NCI-H82 treated with DMSO at 0.1 percent for 48 hours (cell line): ENCODE measurements around the gene HERC3.

Source experiments
- DNase-seq: peaks from one replicate; lab custom pipeline; 2025; ENCODE audit not compliant: unreplicated experiment; lab: John Stamatoyannopoulos, UW

The HERC3 gene

DNA sequence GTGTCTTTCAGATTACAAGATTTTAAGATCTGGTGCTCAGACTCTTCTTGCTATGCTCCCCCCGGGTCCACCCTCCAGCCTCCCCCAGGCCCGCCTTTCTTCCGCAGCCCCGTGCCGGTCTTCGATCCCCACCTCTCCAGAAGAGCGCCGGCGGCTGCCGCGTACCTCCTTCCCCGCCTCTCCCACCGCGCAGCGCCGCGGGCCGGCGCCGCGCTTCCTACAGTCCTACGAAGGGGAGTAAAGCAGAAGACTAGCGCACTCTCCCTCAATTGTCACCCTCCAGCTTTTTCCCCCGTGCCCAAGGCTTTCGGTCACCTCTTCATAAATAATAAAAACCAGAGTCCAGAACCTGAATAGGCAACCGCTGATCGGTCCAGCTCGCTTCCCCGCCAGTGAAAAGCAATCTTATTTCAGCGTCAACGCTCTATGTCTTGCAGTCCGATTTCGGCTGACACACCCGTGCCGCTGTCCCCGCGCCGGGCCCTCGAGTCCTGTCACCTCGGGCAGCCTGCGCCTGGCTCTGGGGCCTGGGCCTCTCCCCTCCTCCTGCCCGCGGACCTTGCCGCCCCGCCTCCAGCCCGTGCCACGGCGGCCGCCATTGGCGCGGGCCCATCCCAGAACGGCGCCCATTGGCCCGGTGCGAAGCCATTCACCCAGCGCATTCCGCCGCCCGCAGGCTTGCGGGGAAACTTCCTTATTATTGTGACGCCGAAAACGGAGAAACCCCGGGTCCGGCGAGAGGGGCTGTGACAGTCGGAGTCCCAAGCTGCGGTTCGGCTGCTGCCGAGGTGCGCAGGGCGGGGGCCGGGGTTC, at the start of gene HERC3:
Gene HERC3 (plus strand): TSS at position 694 of the 813 bp plus-strand sequence. CDS start 13,344 bp downstream, outside the sequence.
- peak; percentile 10 for DNase-seq

DNA sequence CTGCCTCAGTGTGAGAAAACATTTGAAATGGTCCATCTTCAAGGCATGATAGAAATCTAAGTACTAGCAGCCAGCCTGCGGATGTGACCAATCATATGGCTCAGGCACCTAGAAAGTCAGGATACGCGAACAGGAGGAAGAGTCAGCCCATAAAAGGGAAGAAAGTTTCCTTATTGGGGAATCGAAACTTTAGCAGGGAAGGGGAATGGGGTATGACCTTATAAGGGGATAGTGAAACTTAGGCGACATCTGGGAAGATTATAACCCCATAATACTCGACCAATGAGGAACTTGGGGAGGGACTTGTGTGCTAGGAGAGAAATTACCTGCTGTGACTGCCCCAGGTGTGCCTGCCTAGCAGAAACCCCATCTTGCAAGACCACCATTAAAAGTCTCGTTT, 42.5 kb upstream of the HERC3 start:
- no peak for DNase-seq

DNA sequence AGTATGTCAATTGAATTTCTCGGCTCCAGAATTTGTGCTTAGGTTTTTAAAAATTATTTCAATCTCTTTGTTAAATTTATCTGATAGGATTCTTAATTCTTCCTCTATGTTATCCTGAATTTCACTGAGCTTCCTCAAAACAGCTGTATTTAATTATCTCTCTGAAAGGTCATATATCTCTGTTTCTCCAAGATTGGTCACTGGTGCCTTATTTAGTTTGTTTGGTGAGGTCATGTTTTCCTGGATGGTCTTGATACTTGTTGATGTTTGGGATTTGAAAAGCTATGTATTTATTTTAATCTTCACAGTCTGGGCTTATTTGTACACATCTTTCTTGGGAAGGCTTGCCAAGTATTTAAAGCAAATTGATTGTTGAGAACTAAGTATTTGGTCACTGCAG, 24.7 kb upstream of the HERC3 start:
- DNase-seq: no peak

DNA sequence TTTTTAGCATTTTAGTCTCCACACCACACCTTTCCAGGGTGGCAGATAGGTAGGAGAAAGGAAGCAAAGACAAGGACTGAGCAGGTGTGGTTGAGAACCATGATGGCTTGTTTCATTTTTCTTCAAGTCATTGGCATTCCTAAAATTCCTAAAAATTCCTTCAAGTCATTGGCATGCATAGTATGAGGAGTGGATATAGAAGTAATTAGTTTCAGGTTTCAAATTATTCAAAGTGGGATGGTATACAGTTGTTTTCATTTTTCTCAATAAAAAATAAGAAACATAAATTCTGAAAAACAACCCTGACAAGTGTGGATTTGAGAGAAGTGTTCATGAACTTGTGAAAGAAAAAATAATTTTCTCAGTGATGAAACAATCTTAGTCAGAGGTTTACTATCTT, 22.3 kb upstream of the HERC3 start:
- no peak for DNase-seq

DNA sequence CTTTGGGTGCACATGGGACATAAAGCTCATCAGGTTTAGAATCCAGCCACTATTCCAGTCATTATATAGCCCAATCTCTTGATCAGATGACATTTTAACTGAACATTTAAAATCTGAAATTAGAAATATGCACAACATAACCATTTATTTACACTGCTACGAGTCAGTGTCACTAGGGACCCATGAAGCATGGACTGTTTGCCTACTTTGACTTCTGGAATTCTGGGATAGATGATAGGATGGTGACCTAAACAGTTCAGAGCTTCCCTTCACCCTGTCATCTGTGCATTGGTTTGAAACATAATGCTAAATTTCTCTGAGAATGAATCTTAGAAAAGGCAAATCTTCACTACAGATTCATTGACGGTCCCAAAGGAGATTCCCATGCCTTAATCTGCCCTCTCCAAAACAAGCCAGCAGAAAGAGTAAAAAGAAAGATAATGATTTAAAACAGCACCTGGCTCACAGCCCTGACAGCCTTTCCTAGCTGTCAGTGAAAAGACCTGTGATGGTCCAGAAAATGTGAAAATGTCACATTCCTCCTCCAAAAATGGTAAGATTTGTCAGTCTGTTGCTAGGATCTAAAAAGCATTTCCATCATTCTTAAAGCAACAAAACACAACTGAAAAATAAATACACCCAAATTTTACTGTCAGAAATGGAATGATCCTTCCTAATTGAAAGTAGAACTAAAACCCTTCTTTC, 18.9 kb upstream of the HERC3 start:
- no peak for DNase-seq

DNA sequence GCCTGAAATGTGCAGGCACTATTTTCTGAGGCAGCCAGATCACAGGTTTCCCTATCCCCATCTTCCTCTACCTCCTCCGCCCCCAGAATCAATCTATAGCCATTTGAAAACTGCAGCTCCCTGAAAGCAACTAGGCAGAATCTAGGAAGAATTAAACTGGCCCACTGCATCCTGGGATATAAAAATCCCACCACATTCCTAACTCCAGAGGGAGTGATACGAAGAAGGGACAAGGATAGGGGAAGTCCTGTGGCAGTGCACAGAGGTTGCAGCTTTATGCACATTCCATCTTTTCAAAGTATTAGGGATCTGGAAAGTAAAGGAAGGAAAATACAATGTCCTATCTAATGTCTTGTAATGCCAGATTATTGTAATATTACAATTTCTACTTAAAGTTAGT, 18.3 kb upstream of the HERC3 start:
- peak; percentile 1 for DNase-seq

DNA sequence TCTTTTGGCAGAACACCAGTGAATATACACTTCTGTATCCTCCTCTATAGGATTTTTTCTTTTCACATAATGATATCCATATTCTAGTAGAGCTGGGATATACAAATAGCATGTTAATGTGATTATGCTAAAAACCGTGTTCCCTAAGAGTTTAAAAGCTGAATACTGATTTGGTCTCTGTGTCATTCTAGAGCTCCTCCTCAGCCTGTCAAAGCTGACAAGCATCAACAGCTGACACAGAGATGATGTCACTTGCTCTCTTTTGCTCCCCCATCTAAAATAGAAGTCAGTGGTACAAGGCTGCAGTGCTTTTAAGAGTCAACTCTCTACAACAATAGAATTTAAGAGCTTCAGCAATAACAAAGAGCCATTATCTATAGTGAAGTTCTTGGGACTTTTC, 17.1 kb upstream of the HERC3 start:
- DNase-seq: no peak

DNA sequence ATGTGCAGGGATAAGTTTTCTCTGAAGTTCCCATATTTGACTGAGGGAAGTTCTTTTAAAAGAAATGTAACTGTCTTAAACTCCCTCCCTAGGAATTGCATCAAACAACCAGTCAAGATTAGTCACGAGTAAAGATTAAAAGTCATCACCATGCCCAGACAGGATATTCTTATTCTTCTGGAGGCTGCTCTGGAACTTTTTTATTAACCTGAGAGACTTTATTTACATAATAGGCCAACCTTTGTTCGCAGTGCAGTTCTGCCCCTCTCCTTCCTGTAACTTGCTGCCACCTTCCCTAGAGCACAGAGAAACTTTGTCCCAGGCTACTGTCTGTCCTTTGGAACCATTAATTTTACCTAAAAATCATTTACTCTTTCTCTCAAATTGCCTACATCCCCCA, 9.8 kb upstream of the HERC3 start:
- DNase-seq: no peak

DNA sequence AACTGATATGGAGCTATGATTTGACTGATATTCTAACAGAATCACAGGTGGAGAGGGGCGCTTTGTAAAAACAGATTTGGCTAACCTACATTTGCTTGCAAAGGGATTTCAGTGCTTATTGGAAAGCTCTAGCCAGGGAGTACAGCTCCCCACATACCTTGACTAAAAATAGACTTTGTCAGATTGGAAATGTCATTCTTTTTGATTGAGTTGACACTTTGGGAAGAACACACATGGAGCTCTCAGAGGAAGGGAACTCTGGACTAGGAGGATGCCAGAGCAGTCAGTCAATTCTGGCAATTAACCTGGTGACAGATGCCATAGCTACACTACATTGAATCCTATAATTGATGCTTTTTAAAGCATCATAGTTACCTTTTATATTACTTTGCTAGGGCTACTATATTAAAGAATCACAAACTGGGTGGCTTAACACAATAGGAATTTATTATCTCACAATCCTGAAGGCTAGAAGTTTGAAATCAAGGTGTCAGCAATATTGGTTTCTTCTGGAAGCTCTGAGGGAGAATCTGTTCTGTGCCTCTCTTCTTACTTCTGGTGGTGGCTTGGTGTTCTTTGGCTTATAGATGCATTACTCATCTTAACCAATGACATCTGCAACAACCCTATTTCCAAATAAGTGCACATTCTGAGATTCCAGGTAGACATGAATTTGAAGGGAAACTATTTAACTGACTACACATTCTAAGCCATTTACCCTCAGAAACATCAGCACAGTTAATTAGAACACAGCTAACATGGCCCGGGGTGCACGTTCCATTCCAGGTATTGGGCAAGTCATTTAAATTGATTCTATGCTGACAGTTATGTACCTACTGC, 8.4 kb upstream of the HERC3 start:
- no peak for DNase-seq

DNA sequence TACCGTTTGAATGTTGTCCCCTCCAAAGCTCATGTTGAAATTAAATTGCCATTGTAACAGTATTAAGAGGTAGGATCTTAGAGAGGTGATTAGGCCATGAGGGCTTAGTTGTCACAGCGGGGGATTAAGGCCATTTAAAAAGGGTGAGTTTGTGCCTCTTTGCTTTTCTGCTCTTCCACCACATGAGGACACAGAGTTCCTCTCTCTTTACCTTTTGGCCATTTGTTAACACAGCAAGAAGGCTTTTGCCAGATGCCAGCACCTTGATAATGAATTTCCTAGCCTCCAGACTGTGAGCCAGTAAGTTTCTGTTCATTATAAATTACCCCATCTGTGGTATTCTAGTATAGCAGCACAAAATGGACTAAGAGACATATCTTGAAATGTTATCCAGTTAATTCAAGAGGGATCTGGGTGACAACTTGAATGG, 7.8 kb upstream of the HERC3 start:
- peak; percentile 74 for DNase-seq

DNA sequence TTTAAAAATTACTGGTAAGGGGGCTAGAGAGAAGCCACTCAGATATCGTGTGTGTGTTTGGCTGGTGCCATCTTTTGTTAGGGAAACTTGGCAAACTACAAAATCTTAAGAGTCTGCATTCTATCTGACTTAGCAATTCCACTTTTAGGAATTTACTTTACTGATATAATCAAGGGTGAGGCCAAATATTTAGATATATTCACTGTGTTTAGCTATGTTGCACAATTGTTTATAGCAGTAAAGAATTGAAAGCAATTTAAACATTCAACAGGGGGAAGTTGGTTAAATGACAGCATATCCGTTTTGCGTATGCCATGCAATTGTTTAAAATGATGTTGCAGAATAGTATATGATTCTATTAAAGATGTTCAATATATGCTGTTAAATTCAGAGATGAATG, 6.4 kb upstream of the HERC3 start:
- DNase-seq: no peak

DNA sequence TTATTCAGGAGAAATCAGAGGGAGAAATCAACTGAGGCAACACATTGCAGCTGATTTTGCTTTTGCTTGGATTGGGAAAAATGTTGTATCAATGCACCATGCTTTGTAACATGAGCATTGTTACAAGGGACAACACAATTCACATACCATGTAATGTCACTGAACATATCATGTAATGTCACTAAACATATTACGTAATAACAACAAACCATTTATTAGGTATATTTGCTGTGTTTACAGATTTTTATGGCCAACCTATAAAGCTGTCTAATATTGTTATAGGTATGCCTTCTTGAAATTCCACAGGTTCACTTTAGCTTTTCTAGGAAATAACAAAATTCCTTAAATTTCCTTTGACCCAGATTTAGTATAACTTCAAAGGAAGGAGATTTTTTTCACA, 5.0 kb upstream of the HERC3 start:
- no peak for DNase-seq

DNA sequence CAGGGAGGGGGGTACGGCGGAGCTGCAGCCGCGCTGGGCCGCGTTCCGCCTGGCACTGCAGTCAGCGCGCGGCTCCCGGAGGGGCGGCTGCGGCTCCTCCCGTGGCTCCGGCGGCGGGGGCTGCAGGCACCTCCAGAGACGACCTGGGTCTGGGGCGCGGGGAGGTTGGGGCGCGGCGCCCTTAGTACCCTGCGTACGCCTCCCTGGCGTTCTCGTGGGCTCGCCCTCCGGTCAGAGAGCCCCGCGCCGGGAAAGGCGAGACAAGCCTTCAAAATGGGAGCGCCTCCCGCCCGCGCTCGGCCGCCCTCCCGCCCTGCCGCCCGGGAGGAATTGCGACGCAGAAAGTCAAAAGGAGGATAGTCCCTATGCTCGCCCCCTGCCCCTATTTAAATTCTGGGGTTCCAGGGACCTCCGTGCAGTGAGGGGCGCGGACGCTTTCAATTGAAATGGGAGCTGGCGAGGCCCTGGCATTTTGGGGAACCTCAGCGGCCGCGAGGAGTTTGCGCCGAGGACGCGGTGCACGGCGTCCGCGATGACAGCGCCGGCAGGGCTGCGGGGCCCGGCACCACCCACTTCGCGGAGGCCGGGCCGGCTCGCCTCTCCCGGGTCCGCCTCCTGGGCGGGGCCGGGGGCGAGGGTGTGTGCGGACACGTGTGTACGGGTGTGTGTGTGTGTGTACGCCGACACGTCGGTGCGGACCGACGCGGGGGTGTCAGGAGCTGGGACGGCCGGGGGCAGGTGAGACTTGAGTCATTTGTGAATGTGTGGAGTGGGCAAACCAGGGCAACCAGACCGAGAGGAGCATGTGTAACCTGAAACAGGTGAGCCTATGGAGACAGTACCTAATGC, 544 bp downstream of the HERC3 start:
- no peak for DNase-seq

DNA sequence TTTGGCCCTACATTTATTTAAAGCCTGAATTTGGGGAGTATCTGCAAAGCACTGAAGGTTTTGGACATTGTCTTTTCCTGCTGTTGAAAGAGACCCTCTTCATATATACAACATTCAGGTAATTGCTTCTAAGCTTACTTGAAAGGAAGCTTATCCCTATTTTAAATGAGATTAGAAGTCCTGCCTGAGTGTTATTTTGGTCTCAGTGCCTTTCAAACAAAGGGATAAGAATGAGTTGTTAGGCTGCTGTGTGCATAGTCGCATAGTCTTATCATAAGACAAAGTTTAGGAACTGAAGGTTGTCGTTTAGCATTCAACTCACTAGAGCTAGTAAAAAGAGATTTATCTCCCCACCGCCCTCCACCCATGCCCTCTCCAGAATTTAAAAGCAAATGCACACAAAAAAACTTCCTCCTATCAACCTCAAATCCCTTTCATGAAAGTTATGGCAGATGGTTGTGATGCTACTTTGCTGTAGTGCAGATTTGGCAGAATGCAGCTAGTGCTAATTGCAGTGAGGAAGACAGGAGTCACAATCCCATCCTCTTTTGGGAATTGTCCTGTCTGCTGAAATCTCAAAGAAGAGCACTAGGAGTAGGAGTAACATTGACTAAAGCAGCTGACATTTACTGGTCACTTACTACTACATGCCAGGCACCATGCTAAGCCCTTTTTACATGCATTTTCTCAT, 5.8 kb downstream of the HERC3 start:
- peak; percentile 76 for DNase-seq

DNA sequence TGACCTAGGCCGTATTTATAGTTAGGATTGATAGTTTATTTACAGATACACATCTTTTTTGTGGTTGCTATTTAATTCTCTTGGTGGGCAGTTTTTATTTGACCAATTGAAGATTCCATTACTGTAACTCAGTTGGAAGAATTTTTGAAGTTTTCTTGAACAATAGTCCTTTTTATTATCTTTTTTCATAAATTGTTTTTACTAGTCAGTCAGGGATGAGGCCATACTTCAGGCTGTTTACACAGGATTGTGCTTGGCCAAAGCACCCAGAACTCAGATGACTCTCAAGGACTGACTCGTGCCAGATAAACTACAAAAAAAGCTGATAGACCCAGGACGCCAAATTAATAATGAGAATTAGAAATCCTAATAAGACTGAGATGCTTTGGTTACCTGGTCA, 7.0 kb downstream of the HERC3 start:
- DNase-seq: no peak

DNA sequence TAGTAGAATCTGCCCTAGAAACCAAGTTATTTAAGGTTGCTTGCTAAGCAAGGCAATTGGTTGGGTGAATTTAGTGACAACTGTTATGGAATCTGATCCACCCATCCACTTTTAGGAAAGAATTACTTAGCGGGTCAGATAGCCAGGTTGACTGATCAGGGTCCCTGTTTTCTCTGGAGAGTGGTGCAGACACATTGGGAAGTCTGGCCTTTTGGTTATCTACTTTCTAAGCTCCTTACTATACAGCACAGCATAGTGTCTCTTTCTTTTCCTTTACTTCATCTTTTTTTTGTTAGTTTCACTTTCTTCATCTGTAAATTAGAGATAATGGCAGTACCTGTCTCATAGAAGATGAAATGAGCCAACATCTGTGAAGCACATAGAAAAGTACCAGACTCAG, 7.4 kb downstream of the HERC3 start:
- no peak for DNase-seq

DNA sequence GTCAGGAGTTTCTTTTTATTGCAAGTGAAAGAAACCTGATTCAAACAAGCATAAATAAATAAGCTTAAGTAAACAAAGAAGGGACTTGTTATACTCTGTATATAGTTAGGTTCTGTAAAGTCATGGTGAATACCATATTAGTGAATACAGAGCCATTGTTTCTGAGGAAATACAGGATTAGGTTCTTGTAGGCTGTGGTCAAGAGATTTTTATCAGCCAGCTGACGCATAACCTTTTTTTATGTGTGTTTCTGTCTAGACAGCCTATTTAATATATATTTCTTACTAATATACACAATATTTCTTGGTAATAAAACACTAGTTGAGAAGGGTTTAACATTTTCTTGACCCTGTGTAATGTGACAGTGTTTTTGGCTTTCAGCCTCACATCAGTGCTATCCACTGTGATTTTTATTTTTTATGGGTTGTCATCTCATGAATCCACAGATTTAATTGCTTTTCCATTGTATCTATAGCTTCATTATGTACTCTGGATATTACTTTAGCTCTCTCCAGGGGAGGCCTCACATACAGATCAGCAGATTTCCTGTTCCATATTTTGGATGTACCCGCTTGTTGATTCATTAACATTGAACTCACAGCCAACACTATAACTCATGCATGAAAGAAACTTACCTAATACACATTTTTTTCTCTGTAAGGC, 8.0 kb downstream of the HERC3 start:
- DNase-seq: no peak

DNA sequence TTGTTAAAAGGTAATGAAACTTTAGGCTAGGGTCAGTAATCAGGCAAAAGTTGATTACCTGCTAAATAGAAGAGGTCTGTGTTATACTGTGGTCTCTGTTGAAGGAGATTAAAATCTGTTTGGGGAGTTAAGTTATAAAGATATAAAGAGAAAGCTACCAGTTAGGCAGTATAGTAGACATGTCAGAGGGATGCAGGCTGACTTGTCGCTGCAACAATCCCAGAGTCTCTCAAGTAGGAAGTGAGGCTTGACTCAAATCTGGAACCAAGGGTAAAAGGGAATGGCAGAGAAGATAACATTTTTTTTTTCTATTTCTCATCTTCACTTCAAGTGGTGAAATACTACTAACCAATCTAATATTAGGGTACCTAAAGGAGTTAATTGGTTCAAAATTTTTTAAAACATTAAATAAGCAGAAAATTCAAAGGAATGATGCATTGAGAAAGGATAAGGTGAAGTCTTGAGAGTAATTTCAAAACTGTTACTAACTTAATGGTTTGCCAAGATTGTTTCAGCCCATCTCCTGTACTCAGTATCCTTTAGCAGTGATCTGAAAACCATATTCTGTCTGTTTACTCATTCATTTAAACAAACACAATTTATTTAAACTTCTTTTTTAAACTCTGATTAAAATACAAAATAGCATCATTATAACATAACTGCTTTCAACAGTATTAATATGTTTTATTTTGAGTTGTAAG, 12.8 kb downstream of the HERC3 start:
- DNase-seq: no peak

DNA sequence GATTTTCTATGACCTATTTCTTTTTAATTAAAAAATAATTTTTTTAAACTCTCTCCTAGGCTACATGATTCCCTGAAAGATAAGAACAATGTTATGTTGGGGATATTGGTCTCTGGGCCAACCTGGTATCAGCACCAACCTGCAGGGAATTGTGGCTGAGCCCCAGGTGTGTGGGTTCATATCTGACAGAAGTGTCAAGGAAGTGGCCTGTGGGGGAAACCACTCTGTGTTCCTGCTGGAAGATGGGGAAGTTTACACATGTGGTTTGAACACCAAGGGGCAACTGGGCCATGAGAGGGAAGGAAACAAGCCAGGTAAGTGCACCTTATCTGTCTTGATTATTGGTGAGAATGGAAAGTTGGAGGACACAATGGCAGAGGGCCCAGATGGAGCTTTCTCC, 13.5 kb downstream of the HERC3 start:
- DNase-seq: no peak
